Measurements from ENCODE around the gene ADGRG3. TPM values are rescaled to one million over a fixed set of nuclear protein-coding genes. Genes with fewer than 3 reads are reported as not detected.

Gene ADGRG3
- total and polyA plus RNA-seq, 2 donors from 2014 or later: 0.17 to 1.8 TPM

- peak overlapping the region; percentile 98 to 99 for H3K27ac ChIP-seq (ENCODE audit: low read depth in 2 of 2, low read length in 2 of 2)
- no peak for TF ChIP-seq CTCF (IDR thresholded peaks at IDR 0.05; ENCODE audit: borderline replicate concordance, extremely low read depth, insufficient read depth)
- peaks cover 0 to 2% (median 0%) of the 10 kb centered on the region in 3 donors for H3K9me3 ChIP-seq (ENCODE audit: control insufficient read depth in 2 of 3, insufficient read depth in 1 of 3, low read length in 3 of 3)
- FAIRE-seq: no peak
- H3K9ac ChIP-seq (ENCODE audit: low read length in 3 of 3): peak overlapping the region; percentile 35 to 99 (median 84)
- peaks cover 2% of the 10 kb centered on the region for H3K27me3 ChIP-seq (ENCODE audit: control insufficient read depth, insufficient read depth, low read length)
- peak in 1 of 5 donors; percentile 60 for DNase-seq
- peak overlapping the region; percentile 58 to 91 (median 88) for H3K4me3 ChIP-seq (ENCODE audit: low read length in 3 of 3)
- intact Hi-C loops (cut with DNase I): no loop called here
- no peaks in the 10 kb centered on the region for H3K36me3 ChIP-seq (ENCODE audit: control insufficient read depth in 2 of 3, insufficient read depth in 3 of 3, low read length in 3 of 3)
- H3K4me1 ChIP-seq (ENCODE audit: control insufficient read depth in 2 of 3, insufficient read depth in 2 of 3, low read depth in 1 of 3, low read length in 3 of 3): peaks cover 4 to 78% (median 64%) of the 10 kb centered on the region in 3 donors
Measured at GRCh38 chr16:57628783-57629293, 39.3 kb upstream of the ADGRG3 start.

GRCh38 chr16:57629516-57630406 lies 38.3 kb upstream of the ADGRG3 start:
- Histone ChIP-seq H3K9ac (ENCODE audit: low read length in 3 of 3) (peak overlapping the region in 2 of 3 donors; percentile 84 to 99), H3K9me3 (ENCODE audit: control insufficient read depth in 2 of 3, insufficient read depth in 1 of 3, low read length in 3 of 3) (peaks cover 0 to 2% (median 0%) of the 10 kb centered on the region in 3 donors), H3K27ac (ENCODE audit: low read depth in 2 of 2, low read length in 2 of 2) (peak overlapping the region; percentile 98 to 99), H3K4me1 (ENCODE audit: control insufficient read depth in 2 of 3, insufficient read depth in 2 of 3, low read depth in 1 of 3, low read length in 3 of 3) (peaks cover 4 to 77% (median 63%) of the 10 kb centered on the region in 3 donors), H3K4me3 (ENCODE audit: low read length in 3 of 3) (peak overlapping the region in 2 of 3 donors; percentile 88 to 91), H3K27me3 (ENCODE audit: control insufficient read depth, insufficient read depth, low read length) (peaks cover 2% of the 10 kb centered on the region), H3K36me3 (ENCODE audit: control insufficient read depth in 2 of 3, insufficient read depth in 3 of 3, low read length in 3 of 3) (no peaks in the 10 kb centered on the region)
- no peak for FAIRE-seq
- peak in 1 of 5 donors; percentile 61 for DNase-seq
- intact Hi-C loops (cut with DNase I): no loop called here
- TF ChIP-seq CTCF (IDR thresholded peaks at IDR 0.05; ENCODE audit: borderline replicate concordance, extremely low read depth, insufficient read depth): no peak

- no peak for TF ChIP-seq CTCF (IDR thresholded peaks at IDR 0.05; ENCODE audit: borderline replicate concordance, extremely low read depth, insufficient read depth)
- H3K27ac ChIP-seq (ENCODE audit: low read depth in 2 of 2, low read length in 2 of 2): peak overlapping the region; percentile 98 to 99
- peak overlapping the region in 2 of 3 donors; percentile 84 to 99 for H3K9ac ChIP-seq (ENCODE audit: low read length in 3 of 3)
- H3K27me3 ChIP-seq (ENCODE audit: control insufficient read depth, insufficient read depth, low read length): peaks cover 2% of the 10 kb centered on the region
- DNase-seq: no peak
- H3K9me3 ChIP-seq (ENCODE audit: control insufficient read depth in 2 of 3, insufficient read depth in 1 of 3, low read length in 3 of 3): peaks cover 0 to 2% (median 0%) of the 10 kb centered on the region in 3 donors
- H3K36me3 ChIP-seq (ENCODE audit: control insufficient read depth in 2 of 3, insufficient read depth in 3 of 3, low read length in 3 of 3): no peaks in the 10 kb centered on the region
- intact Hi-C loops (cut with DNase I): no loop called here
- H3K4me3 ChIP-seq (ENCODE audit: low read length in 3 of 3): peak overlapping the region in 2 of 3 donors; percentile 88 to 91
- no peak for FAIRE-seq
- H3K4me1 ChIP-seq (ENCODE audit: control insufficient read depth in 2 of 3, insufficient read depth in 2 of 3, low read depth in 1 of 3, low read length in 3 of 3): peaks cover 4 to 78% (median 63%) of the 10 kb centered on the region in 3 donors
Measured at GRCh38 chr16:57630407-57630797, 37.7 kb upstream of the ADGRG3 start.

All from kidney (tissue), 14 donors.